Activated CD8-positive, alpha-beta memory T cell treated with anti-CD3 and anti-CD28 coated beads, Interleukin-2, amount 50 U/mL, for 1 hour (primary cell): ENCODE results near the gene WDR86.
A peak's percentile ranks its signal among the peaks of the same experiment; 100 is the strongest.

ENCODE experiments used
- DNase-seq: peaks from one replicate; pipeline ENCODE4 v3.0.0-alpha.2; 2020; ENCODE audit errors: extremely low read depth

Gene WDR86

GRCh38 chr7:151379534-151380198 is 30.2 kb downstream of the WDR86 start:
- no peak for DNase-seq

- DNase-seq, result no peak
These were observed 30.7 kb downstream of the WDR86 start for GRCh38 chr7:151379193-151379520.

- DNase-seq, result no peak
These were observed 31.2 kb downstream of the WDR86 start for GRCh38 chr7:151378496-151379192.

DNA sequence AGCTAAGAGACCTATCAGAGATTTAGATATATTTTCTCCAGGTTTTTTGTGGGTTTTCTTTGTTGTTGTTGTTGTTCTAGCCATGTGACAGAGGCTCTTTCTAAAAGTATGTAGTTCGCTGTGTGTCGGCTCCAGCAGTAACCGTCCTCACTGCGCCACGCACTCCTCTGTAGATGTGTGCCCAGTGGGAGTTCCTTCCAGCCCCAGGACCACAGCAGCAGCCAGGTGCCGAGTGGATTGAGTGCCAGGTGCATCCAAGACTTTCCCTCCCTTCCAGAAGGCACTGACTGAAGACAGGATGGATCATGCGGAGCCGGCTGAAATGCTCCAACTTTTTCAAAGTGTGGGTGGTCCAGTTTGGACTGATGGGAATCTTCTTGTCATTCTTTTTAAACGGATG is 31.8 kb downstream of the WDR86 start:
- DNase-seq, result no peak

- DNase-seq, result no peak
These were observed 32.4 kb downstream of the WDR86 start for GRCh38 chr7:151377406-151377805.

- no peak for DNase-seq
These were observed 33.5 kb downstream of the WDR86 start for GRCh38 chr7:151376218-151376902.

- DNase-seq, result no peak
These were observed 34.2 kb downstream of the WDR86 start for GRCh38 chr7:151375530-151376217.

DNA sequence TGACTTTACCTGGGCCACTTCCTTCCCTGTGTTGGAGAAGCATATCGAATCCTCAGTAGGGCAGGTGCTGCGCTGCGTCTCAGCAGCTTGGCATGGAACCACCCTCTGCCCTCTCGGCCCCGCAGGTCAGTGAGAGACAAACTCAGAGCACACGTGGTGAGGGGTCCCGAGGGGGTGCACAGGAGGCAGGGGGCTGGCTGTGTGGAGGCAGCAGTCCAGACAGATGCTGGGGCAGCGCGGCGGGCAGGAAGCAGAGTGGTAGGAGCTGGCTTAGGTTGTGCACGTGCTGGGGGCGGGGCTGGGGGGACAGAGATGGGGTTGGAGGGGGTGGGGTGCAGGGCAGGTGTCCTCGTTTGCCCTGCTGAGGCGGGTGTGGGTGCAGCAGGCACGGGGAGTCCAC is 35.1 kb downstream of the WDR86 start:
- DNase-seq, result no peak

DNA sequence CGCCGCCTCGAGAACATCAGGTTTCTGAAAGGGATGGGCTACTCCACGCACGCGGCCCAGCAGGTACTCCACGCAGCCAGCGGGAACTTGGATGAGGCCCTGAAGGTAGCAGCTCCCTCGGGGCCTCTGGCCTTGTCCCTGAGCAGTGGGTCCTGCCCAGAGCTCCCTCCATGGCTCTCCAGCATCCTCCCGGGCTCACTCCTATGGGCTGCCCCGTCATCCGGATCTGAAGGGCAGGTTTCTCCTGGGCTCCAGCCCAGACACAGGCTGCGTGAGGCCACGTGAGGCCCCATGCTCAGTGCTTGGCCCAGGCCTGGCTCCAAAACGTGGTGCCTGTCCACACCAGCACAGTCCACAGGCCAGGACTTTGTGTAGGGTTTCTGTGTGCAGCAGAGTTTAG is 35.7 kb downstream of the WDR86 start:
- no peak for DNase-seq

DNA sequence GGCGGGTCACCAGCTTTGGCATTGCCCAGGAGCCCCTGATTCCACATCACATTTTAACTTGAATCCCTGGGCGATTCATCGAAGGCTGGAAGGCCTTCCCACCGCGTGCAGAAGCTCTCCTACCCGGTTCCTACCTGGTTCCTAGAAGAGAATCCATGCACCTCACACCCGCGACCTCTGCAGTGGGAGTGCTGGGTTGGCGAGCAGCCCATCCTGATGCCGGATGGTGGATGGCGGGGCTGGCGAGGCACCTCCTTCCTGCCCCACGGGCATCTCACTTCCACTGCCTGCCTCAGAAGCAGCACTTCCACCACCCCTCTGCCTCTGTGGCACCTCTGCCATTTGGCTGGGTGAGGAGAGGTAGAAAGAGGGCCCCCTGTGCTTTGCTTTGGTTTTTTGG is 36.2 kb downstream of the WDR86 start:
- no peak for DNase-seq

DNA sequence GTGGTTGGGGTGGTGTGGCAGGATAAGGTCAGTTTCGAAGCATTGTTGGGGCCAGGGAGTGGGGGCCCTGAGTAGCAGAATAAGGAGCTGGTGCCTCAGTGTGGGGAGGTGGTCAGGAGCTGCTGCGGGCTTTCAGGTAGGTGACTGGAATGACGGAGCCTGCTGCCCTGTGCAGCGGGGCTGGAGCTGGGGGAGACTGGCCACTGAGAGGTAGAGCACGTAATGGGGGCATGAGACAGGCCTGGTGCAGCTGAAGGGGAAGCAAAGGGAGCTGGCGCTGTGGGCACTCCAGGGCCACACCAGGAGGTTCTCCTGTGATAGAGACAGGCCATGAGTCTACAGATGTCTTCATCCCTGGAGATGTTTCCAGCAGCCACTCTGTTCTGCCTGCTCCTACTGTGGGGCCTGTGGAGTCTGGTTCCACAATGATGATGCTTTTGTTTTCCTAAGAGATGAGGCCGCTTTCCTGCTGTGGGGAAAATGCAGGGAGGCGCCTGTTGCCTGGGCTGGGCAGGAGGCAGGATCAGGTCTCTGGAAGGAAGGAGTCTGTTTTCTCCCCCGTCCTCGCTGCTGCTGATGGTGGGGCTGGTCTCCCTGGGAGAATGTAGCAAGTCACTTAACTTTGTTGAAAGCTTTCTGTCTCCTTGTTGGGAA is 37.1 kb downstream of the WDR86 start:
- DNase-seq, result no peak

GRCh38 chr7:151371266-151371665 is 38.6 kb downstream of the WDR86 start:
- DNase-seq, result no peak

- peak; percentile 36 for DNase-seq
These were observed 41.7 kb downstream of the WDR86 start for GRCh38 chr7:151368136-151368571.

DNA sequence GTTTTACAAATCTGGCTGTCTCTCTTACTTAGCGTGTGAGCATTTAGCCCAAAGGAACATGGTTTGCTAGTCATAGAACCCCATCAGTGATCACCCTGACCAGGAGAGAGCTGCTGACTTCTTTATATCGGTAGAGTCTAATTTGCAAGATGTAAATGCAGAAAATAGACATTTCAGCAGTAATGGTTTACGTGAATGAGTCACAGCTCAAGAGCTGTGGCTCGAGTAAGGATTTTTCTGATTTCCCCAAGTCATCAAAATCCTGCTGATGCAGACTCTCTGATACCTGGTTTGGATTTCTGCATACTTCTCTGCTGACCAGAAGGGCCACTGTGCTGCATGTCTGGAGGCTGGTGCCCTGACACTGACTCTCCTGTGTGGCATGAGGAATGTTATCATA is 42.6 kb downstream of the WDR86 start:
- no peak for DNase-seq

- DNase-seq, result no peak
These were observed 43.0 kb downstream of the WDR86 start for GRCh38 chr7:151366880-151367222.

GRCh38 chr7:151366166-151366879 is 43.5 kb downstream of the WDR86 start:
- no peak for DNase-seq

GRCh38 chr7:151363182-151363581 is 46.7 kb downstream of the WDR86 start:
- DNase-seq, result no peak

DNA sequence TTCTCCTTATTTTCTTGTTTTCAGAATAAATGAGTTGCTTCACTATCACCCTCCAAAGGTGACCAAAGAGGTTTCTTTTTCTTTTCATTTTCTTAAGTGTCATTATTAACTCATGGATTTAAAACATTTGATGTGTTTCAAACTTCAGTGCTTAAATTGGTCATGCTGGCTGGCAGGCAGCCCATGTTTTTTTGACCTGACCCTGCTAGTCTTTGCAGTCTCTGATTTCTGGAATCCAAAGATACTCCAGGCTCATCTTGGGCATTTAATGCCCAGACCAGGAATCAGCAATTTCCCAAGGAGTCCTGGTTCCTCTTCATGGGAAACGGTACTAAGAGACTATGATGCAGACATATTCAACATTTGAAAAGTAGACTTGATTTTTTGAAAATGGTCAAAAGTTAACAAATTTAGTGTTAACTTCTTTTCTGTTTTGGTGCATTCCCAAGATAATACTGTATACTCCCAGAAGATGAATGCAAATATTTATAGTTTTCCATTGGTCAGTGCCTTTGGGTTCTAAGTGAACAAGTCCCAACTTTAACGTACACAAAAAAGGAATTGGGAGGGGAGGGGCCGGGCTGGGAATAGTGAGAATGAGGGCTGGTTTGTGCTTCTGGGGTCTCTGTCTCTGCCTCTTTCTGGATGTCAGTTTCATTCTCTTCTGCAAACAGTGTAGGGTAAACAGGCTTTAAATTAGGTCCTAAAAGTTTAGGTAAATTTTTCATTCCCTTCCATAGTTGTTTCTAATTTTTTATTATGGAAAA is 48.5 kb downstream of the WDR86 start:
- DNase-seq, result no peak

DNA sequence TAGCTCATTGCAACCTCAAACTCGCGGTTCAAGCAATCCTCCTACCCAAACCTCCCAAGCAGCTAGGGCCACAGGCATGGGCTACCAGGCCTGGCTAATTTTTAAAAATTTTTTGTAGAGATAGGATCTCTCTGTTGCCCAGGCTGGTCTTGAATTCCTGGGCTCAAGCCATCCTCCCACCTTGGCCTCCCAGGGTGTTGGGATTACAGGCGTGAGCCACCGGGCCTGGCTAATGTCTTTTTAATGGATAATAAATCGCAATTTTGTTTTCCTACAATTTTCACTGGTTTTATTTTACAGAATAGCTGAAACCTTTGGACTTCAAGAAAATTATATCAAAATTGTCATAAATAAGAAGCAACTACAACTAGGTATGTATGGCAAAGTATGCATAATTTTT is 57.3 kb downstream of the WDR86 start:
- DNase-seq, result no peak

- peak; percentile 26 for DNase-seq
These were observed 57.9 kb downstream of the WDR86 start for GRCh38 chr7:151351967-151352366.

- DNase-seq, result no peak
These were observed 58.8 kb downstream of the WDR86 start for GRCh38 chr7:151351027-151351426.
